GM18909 (cell line): ENCODE measurements around the gene ZNF423.

Experiments used
- ATAC-seq: cut with Tn5 transposase; IDR thresholded peaks from one replicate; pipeline ENCODE4 v1.9.1; 2021; ENCODE audit warnings: mild to moderate bottlenecking; ENCODE audit not compliant: unreplicated experiment, poor library complexity

The ZNF423 gene

GRCh38 chr16:49635009-49635350, 220.9 kb downstream of the ZNF423 start:
- ATAC-seq = no peak

- ATAC-seq = no peak
These were observed 221.5 kb downstream of the ZNF423 start for GRCh38 chr16:49634235-49635008.

DNA sequence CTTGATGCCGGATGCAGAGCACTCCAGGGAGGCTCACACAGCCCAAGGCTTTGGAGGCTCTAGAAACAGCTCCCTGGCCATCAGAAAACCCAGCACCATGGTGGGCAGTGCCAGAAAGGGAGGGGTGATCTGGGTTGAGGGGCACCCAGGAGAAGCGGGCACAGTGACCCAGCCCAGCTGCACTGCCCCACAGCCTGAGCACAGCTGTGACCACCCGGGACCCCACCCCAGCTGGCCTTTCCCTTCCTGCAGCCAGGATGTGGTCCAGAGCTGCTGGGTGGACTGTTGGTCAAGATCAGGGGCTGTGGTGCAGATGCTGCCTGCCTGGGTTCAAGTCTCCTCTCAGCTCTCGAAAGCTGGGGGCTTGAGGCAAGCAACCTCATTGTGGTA, 223.1 kb downstream of the ZNF423 start:
- ATAC-seq = no peak

DNA sequence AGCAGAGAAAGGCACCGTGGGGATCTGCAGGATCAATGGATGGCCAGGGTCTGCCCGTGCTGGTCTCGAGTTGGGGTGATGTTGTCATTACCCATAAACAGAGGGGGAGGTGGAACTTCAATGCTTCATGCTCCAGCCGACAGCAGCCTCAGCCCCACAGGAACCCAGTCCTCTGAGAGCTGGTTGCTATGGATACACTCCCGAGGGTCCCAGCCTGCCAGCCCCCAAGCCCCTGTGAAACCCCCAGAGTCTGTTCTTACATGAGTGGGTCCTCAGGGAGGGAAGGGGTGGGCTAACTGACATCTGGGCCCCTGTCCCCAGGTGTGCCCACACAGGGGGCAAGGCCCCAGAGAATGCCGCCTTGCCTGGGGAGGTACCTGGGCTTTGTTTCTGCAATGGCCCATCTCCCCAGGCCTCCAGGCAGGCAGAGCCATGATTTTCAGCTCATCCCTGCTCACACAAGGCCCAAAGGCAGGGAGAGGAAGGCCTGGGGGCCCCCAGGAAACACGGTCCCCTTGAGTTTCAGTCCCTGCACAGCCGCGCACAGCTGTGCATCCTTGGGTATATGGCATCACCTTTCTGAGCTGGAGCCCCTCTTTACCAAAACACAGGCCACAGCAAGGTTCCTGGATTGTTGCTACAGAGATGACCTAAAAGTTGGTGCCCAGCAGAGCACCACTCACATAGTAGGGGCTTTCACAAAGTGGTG, 223.7 kb downstream of the ZNF423 start:
- no peak for ATAC-seq

GRCh38 chr16:49631187-49632041, 224.5 kb downstream of the ZNF423 start:
- no peak for ATAC-seq

- ATAC-seq = no peak
These were observed 225.1 kb downstream of the ZNF423 start for GRCh38 chr16:49630783-49631182.

DNA sequence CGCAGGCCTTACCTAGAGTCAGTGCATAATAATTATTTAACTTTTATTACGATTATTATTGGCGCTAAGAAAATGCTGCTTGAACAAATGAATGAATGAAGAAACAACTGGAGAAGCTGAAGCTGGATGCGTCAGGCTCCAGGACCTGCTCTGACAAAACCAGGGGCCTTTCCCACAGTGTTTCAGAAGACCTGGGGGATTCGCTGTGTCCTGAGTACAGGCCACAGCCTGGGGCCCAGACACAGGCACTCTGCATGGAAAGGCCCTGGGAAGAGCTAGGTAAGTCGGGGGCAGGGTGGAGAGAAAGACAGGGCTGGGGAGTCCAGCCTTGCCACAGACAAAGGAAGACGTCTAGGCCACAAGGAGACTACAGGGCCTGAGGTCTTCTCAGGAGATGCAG, 226.1 kb downstream of the ZNF423 start:
- ATAC-seq = no peak

- ATAC-seq = no peak
These were observed 227.8 kb downstream of the ZNF423 start for GRCh38 chr16:49628148-49628547.

GRCh38 chr16:49625311-49626065, 230.4 kb downstream of the ZNF423 start:
- ATAC-seq = no peak

DNA sequence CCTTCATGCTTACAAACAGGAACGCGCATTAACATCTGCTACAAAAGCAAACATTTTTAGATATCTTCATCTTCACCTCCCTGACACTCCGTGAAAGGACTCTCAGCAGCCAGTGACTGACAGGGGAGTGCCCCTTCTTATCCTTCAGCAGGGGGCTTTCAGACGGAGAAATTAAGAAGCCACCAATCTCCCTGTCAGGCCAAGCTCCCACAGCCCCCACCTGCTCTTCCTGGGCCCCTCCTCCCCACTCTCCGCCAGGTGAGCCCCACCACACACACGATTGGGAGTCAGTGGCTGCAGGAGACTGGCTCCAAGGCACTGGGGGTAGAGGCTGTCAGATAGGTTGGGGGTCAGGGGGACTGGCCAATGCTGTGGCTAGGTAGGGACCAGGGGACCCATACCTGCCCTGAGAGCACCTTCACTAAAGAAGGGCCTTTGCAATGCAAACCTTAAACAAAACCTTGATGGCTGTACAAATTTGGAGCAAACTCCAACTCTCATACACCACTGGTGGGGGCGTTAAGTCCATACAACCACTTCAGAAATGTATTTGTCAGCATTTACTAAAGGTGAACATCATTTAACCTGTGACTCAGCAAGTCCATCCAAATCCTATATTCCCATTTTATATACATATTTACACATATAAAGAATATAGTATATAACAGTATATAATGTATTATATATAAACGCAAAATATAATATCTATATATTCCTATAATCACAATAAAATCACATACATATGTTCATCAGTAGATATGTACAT, 232.2 kb downstream of the ZNF423 start:
- no peak for ATAC-seq

GRCh38 chr16:49622421-49623402, 233.2 kb downstream of the ZNF423 start:
- ATAC-seq = no peak

DNA sequence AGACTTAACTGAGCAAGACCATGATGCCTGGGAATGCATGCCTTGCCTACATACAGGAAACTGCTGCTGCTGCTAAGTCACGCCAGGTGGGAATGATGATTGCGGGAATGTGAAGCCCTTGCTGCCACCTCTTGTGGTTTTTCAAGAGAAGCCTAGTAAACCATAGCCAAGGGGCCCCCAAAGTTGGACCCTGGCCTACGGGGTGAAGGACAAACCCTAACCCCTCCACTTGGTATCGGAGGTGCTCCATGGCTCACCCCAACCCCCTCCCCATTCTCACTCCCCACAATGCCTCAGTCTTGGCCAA, 233.9 kb downstream of the ZNF423 start:
- no peak for ATAC-seq

GRCh38 chr16:49621241-49622083, 234.4 kb downstream of the ZNF423 start:
- no peak for ATAC-seq

- no peak for ATAC-seq
These were observed 235.1 kb downstream of the ZNF423 start for GRCh38 chr16:49620869-49621240.

DNA sequence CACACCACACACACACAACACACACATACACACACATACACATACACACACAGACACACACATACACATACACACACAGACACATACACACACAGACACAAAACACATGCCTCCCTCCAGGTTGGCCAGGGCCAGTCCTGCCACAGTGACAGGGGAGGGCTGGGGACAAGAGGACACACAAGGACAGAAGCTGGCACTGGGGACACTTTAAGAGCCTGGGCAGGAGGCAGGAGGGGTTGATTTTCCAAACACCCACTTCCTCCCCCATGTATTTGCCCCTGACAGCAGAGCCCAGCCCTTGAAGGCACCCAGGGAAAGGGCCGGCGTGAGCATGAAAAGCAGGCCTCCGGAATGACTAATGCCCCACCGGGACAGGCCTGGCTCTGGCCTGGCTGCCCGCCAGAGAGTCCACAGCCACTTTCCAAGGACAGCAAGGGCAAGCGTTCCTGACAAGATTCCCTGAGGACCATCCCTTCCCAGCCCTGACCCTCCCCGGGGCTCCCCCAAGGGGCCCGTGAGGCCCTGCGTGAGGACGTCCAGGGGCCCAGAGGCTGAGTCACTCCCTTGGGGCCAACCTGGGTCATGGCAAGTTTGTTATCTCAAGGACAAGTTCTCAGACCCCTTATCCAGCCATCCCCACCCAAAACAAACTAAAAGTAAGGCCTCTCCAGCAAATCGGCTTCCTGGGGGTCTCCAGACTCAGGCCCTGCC, 235.6 kb downstream of the ZNF423 start:
- no peak for ATAC-seq

DNA sequence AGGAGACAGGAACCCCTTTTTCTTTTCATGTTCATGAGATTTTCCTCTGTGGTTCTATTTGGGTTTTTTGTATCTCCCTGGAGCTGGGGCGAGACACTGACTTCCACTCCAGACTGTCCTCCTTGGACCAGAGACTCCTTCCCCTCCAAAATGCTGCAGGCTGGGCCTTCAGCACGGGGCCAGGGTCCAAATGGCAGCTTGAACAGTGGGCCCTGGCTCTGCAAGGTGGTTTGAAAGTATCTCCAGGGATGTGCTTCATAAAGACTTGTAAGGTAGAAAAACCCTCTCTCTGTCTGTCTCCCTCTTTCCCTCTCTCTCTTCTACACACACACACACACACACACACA, 236.1 kb downstream of the ZNF423 start:
- no peak for ATAC-seq

DNA sequence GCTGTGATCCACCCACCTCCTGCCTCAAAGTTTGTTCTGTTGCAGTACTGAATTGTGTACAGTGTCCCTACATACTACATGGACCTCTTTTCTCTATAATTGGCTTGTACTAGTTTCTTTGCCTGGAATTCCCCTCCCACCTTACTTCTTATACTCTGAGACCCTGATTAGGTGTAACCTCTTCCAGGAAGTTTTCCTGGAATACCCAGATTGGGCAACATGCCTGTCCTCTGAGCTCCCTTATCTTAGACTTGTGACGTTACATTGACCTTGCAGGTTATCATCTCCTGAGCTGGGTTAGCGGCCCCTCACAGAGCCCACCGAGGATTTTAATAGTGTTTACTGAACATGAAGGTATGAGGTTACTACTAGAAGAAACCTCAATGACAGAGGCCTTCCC, 237.0 kb downstream of the ZNF423 start:
- ATAC-seq = no peak
